Activated T-cell treated with anti-CD3 and anti-CD28 coated beads for 1 hour (primary cell): Measurements from ENCODE around the gene KPNA6.
"Not testable (repeated sequence)": the region's sequence is repeated elsewhere in the genome, so short reads cannot be mapped to it uniquely, and the experiment has no call there.

Source experiments
- DNase-seq: peaks from one replicate; pipeline ENCODE4 v3.0.0-alpha.2; 2020; ENCODE audit warnings: low read depth

The KPNA6 gene

DNA sequence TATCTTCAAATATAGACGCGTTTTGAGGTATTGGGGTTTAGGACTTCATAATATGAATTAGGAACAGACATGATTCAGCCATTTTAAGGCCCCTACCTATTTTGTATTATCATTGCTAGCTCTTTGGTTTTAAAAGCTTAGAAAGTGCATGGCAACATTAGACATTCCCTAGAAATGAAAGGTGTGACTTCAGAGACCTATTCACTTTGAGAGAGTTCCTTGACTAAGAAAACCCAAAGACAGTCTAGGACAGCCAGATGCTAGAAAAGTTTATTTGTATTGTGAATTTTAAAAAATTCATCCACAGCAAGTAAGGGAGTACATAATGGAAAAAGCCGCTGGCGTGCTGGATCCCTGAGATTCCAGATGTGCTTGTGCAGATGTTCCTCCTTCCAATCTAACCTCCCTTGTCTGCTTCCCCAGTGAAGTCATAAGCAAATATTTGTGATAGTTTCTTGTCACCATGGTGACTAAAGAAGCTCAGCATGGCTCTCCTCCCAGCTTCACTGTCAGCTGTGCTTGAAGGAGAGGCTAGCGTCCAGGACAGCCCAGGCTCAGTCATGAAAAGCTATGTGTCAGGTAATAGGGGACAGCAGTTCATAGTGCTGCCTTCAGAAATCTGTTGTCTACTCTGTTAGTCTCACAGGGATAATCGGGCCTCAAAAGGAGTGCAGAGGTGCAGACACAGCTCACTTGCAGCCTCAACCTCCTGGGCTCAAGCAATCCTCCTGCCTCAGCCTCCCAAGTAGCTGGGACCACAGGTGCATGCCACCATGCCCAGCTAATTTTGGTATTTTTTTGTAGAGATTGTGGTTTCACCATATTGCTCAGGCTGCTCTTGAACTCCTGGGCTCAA is 34.8 kb downstream of the KPNA6 start:
- no peak for DNase-seq

DNA sequence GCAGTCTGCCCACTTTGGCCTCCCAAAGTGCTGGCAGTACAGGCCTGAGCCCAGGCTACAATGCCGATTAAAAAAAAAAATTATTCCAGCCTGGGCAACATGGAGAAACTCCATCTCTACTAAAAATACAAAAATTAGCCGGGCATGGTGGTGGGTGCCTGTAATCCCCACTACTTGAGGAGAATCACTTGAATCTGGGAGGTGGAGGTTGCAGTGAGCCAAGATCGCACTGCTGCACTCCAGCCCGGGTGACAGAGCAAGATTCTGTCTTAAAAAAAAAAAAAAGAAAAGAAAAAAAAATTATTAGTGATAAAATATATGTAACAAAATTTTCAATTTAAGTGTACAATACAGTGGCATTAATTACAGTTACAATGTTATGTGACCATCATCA is 35.4 kb downstream of the KPNA6 start:
- DNase-seq: not testable (repeated sequence)

DNA sequence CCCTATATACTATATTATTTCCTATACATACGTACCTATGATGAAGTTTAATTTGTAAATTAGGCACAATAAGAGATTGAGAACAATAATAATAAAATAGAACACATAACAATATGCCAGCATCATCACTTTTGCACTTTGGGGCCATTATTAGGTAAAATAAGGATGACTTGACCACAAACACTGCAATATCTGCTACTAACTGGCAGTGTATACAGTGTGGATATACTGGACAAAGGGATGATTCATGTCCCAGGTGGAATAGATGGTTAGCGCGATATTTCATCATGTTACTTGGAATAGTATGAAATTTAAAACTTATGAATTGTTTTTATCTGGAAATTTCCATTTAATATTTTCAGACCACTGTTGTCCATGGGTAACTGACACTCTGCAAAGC is 36.2 kb downstream of the KPNA6 start:
- no peak for DNase-seq

DNA sequence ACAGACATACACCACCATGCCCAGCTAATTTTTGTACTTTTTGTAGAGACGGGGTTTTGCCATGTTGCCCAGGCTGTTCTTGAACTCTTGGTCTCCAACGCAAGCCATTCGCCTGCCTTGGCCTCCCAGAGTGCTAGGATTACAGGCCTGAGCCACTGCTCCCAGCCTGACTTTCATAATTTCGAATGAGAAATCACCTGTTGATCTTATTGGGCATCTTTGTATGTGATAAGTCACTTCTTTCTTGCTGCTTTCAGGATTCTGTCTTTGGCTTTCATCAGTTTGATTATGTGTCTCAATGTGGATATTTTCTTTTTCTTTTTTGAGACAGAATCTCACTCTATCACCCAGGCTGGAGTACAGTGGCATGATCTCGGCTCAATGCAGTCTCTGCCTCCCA is 39.9 kb downstream of the KPNA6 start:
- DNase-seq: not testable (repeated sequence)

DNA sequence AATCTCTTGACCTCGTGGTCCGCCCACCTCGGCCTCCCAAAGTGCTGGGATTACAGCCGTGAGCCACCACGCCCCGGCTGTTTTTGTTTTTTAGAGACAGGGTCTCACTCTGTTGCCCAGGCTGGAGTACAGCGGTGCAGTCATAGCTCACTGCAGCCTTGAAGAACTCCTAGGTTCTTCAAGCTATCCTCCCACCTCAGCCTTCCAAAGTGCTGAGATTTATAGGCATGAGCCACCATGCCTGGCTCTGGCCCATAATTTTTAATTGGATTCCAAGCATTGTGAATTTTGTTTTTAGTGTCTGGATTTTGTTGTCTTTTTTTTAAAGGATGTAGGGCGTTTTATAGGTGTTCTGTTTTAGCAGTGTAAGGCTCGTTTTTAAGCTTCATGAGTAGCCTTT is 43.0 kb downstream of the KPNA6 start:
- DNase-seq: no peak

DNA sequence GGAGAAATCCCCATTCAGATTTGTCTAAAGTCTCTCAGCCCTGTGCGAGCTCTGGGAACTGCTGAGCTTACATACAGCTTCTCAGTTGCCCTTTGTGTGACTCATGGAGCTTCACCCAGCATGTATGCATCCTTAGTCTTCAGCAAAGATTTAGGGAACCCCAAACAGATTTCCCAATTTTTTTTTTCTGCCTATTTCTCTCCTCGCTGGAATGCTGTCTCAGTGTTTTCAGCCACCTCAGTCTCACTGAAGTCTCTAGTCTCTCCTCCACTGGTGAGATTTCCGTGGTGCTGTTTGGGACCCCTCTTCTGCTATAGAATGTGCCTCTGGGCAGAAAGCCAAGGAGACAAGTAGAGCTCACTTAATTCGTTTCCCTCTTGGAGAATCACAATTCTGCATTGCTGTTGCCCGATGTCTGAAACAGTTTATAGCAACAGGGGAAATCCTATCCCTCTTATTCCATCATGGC is 43.5 kb downstream of the KPNA6 start:
- no peak for DNase-seq

DNA sequence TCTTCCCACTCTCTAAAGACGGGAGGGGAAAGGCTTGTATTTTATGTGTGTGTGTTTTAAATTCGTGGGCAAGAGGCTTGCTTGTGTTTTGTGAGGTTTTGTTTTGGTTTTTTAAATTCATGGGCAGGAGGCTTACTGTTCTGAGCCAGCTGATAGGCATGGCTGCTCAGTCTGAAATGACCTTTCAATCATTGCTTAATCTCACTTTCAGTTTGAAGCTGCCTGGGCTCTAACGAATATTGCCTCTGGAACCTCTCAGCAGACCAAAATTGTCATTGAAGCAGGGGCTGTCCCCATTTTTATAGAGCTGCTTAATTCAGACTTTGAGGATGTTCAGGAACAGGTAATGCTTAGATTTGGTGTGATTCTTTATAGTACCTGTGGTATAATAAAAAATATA is 51.3 kb downstream of the KPNA6 start:
- DNase-seq: no peak

DNA sequence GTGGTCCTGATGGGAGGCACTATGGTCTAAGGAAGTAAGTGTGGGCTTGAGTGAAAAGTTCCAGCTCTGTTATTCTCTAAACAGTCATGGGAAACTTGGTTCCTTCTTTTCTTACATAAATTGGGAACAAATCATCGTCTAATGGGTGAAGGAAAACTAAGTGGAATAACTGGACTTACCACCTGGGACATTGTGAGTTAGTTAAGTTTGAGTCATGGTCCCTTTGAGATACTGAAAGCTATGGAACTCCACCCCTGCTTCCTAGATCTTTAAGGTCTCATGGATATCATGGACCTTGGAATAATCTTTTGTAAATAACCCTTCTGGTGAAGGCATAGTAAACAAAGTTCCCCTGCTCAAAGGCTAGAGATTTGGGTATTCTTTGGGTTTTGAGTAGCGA is 55.5 kb downstream of the KPNA6 start:
- no peak for DNase-seq

DNA sequence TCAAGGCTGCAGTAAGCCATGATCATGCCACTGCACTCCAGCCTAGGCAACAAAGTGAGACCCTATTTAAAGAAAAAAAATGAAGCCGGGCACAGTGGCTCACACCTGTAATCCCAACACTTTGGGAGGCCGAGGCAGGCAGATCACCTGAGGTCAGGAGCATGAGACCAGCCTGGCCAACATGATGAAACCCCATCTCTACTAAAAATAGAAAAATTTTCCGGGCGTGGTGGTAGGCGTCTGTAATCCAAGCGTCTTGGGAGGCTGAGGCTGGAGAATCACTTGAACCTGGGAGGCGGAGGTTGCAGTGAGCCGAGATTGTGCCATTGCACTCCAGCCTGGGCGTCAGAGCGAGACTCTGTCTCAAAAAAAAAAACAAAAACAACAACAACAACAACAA is 57.8 kb downstream of the KPNA6 start:
- not testable (repeated sequence) for DNase-seq

DNA sequence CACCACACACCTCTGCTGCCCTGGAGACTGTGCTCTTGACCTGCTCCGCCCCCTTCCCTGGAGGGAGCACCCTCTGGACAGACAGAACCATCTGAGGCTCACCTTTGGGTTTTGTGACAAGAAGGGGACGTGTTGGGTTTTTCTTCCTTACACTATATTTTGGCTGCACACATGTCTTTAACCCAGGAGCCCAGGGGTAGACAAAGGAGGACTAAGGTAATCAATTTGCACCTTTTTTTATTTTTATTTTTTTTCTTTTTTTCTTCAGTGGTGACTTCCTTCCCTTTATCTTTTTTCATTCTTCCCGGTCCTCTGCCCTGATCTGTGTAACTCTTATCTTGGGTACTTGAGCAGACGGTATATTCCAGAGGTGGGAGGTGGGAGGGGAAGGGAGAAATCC is 63.1 kb downstream of the KPNA6 start:
- no peak for DNase-seq

DNA sequence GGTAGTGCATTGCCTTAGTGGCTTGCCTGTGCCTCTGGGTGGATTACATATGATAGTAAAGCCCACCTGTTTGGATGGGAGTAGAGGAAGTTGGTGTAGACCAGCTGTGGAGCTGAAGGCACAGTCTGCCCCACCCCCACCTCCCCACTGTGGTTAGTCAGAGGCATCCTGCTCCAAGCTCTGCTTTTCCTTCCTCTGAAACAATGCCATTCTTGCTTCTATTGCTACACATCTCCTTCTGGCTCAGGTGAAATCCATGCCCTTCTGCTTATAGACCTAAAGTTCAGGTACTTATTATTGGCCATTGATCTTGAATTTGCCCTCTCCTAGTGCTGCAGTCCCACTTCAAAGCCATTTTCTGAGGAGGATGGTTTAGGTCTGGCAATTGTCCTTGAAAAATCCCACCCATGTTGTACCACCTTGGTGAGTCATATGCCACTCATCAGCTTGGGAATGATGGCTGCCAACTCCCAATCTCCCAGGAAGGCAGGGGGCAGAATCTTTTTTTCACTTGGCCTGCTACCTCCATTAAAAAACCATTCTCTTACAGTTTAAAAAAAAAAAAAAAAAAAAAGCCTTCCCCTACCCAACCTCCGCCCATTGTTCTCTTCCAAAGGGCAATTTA is 64.9 kb downstream of the KPNA6 start:
- no peak for DNase-seq

DNA sequence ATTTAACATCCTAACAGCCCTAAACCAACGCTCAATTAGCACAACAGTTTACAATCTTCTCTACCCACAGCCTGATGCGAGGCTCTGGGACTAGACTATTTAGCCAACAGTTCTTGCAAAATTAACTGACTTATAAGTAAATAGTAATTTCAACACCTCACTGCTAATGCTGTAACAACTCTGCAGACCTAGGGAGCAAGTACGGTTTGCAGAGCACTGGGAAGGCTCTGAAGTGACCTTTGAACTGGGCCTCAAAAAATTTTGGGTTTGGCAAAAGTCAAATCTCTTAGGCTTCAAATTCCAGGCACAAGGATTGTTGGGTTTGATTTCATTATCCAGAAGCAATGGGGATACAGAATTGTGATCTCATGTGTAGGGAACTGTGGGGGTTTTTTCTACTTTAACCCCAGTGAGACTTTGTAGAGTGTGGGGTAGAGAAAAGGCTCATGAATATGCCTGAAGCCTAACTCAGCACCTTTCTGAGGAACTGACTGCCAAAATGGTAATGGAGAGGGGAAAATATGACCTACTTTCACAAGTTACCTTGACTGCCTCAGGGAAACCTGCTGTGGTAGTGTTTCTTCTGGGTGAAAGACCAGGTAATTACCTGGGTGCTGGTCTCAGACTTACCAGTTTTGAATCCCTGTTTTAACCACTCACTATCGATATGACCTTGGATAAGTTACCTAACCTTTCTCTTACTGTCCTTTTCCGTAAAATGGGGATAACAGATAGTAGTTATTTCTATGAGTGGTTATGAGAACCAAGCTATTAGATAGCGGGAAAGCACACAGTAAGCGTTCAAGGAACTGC is 70.7 kb downstream of the KPNA6 start:
- no peak for DNase-seq

DNA sequence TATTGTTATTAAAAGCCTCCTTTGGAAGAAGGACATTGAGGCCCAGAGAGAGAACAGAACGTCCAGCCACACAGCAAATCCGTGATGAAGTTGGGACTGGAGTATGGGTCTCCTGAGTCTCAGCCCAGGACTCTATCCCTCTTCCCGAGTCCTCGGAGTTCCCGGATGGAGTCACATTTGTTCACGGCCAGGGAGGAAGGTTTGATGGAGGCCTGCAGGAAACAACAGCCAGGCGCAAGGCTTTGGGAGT is 71.3 kb downstream of the KPNA6 start:
- DNase-seq: no peak

DNA sequence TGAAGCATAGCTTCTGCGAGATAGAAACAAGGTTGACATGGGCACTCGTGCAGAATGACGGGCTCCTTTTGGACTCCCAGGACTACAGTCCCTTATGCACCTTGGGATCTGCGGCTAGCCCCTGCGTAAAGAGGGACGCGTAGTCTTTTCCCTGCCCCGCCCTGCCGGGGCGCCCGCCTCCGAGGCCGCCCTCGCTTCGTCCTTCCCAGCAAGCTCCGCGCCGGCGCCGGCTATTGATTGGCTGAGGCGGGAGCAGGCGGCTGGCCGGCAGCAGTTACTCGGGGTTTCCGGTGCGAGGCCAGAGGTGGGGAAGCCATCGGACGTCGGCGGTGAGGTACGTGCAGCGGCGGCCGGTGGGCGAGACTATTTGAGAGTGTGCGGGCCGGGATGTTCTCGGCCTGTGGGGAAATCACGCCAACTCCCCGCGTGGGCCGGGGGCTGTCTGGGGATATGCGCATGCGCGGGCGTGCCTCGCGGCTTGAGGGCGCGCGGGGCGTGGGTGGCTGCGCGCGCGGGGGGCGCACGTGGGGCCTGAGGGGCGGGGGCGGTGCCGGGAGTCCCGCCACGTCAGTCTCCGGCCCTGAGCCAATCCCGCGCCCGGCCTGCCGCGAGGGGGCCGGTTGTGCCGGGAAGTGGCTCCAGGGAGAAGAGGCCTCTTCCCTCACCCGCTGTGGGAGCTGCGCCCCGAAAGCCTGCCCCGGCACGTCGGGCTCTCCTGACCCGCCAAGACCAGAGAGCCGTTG is 71.8 kb downstream of the KPNA6 start, which contains the start of gene TXLNA:
TXLNA (plus strand) TSS at position 233 of the 743 bp plus-strand sequence. CDS start 671 bp downstream, outside the sequence.
- peak; percentile 85 for DNase-seq

DNA sequence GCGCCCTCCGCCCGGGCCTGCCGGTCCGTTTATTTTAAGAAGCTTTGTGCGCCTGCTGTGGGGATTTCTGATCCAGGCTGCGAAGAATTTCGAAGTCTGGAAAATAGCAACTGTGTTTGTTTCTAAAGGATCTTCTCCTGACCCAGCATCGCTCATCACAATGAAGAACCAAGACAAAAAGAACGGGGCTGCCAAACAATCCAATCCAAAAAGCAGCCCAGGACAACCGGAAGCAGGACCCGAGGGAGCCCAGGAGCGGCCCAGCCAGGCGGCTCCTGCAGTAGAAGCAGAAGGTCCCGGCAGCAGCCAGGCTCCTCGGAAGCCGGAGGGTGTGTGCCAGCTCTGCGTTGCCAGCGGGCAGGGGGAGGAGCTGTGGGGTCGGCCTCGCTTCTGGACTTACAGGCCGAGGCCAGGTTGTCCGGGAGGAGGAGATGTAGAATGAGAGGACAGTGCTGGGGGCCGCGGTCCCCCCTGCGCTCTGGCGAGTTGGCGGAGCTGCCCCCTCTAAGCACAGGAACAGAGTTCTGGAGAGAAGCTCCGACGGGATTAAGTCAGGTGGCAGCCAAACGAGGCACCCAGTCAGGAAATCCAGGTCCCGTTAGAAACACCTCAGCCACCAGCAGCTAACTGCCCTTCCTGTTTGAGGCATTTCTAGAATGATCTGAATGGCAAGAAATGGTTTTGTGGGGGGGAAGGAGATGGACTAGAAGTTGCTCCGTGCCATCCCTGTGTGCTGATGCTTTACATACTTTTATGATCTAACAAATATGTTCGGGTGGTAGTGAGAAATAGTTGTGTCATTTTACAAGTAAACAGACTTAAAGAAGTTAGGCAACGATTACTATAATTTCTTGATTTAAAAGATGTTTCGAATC is 72.6 kb downstream of the KPNA6 start:
- no peak for DNase-seq

DNA sequence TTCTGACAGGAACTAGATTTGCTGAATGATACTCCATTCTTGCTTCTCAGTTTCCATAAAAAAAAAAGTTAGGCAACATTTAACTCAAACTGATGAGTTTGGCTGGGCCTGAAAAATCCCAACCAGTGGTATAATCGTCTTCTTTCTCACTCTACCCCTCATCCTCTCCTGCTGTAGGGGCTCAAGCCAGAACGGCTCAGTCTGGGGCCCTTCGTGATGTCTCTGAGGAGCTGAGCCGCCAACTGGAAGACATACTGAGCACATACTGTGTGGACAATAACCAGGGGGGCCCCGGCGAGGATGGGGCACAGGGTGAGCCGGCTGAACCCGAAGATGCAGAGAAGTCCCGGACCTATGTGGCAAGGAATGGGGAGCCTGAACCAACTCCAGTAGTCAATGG is 73.2 kb downstream of the KPNA6 start:
- no peak for DNase-seq

DNA sequence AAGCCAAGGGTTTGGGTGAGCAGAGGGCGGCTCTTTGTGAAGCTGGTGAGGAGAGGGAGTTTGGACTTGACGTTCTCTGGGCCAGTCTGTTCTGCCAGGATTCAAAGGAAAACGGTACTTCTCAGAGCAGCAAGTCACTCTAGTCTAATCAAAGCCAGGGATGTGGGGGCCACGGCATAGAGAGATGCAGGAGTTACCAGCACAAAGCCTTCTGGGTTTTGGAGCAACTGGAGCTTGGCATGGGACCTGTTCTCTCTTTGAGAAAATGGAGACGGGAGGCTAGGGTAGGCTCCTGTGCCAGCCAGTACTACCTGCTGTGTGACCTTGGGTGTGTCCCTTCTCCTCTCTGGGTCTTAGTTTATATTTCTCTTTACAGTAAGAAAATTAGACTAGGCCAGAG is 73.7 kb downstream of the KPNA6 start:
- no peak for DNase-seq

DNA sequence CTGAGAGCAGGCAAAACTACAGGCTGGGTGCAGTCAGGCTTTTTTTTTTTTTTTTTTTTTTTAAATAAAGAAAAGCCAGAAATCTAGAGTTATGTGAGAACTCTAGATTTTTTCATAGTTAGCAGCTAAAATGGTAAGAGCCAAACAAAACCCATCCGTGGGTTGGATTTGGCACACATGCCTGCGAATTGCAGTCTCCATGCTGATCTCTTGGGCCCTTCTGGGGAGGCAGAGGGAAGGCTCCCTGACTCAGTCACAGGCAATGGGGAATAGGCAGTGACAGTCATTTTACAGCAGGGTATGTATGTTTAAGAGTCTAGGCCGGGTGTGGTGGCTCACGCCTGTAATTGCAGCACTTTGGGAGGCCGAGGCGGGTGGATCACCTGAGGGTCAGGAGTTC is 74.2 kb downstream of the KPNA6 start:
- DNase-seq: no peak

DNA sequence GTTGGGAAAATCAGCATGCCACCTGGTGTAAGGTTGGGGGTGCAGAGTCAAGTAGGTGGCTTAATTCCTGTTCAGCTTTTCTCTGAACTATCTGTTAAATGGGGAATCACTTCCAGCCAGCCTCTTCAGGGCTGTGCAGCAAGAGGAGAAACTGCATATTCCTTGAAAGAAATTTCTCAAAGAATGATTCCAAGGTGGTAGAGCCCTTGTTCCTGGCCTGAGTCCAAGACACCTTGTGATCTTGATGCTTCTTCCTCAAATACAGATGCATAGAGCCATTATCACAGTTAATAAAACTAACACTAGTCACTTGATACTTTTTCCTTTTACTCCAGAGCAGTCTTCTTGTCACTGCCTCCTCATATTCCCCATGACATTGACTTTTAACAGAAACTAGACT is 76.8 kb downstream of the KPNA6 start:
- no peak for DNase-seq

DNA sequence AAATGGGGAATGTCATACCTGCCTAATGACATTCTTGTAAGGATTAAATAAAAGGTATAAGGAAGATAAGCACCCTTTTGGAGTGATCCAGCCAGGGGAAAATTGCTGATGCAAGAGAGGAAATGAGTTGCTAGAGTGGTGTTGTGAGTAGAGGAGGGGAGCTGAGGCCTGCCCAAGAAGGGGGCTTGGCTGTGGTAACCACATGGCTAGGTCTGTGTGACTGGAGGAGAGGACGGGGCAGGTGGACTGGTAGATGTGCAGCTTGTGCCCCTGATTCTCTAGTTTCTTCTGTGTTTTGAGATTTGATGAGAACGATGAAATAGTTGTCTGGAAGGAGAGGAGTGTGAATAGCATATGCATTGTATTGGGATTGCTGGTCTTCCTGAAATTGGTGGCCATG is 78.2 kb downstream of the KPNA6 start:
- no peak for DNase-seq

DNA sequence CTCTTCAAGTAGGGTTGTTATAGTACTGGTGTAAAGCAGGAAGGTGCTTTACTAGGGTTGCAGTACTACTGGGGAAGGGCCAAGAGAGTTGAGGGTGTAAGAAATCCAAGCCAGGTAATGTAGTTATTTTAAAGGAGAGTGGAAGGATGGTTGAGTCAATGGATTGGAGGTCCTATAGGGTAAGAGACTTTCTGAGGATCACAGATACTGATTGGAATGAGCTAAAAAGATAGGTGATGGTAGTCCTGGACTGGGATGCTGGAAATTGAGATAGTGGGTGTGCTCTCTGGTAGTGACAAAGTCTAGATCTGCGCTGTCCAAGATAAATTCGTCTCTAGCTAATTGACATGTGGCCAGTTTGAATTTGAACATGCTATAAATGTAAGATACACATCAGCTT is 78.6 kb downstream of the KPNA6 start:
- no peak for DNase-seq
